GM19452 (cell line): ENCODE data around the gene XPNPEP1.

Experiments
- ATAC-seq: cut with Tn5 transposase; IDR thresholded peaks from one replicate; pipeline ENCODE4 v1.9.1; 2021; ENCODE audit not compliant: unreplicated experiment

The XPNPEP1 gene

GRCh38 chr10:109895095-109895818, 28.1 kb downstream of the XPNPEP1 start:
- no peak for ATAC-seq

GRCh38 chr10:109894516-109894915, 28.8 kb downstream of the XPNPEP1 start:
- no peak for ATAC-seq

GRCh38 chr10:109893386-109893785, 29.9 kb downstream of the XPNPEP1 start:
- no peak for ATAC-seq

GRCh38 chr10:109892931-109893330, 30.4 kb downstream of the XPNPEP1 start:
- no peak for ATAC-seq

- ATAC-seq, result no peak
Observed at GRCh38 chr10:109892117-109892516, 31.2 kb downstream of the XPNPEP1 start.

- ATAC-seq, result no peak
Observed at GRCh38 chr10:109891105-109891504, 32.2 kb downstream of the XPNPEP1 start.

- no peak for ATAC-seq
Observed at GRCh38 chr10:109889867-109890266, 33.4 kb downstream of the XPNPEP1 start.

- ATAC-seq, result no peak
Observed at GRCh38 chr10:109887776-109888175, 35.5 kb downstream of the XPNPEP1 start.

- no peak for ATAC-seq
Observed at GRCh38 chr10:109887243-109887642, 36.1 kb downstream of the XPNPEP1 start.

- no peak for ATAC-seq
Observed at GRCh38 chr10:109886781-109887140, 36.5 kb downstream of the XPNPEP1 start.

GRCh38 chr10:109886037-109886780, 37.1 kb downstream of the XPNPEP1 start:
- ATAC-seq, result no peak

- peak; percentile 64 for ATAC-seq
Observed at GRCh38 chr10:109883859-109884771, 39.2 kb downstream of the XPNPEP1 start.

- ATAC-seq, result no peak
Observed at GRCh38 chr10:109882251-109883057, 40.9 kb downstream of the XPNPEP1 start.

- ATAC-seq, result no peak
Observed at GRCh38 chr10:109881769-109882057, 41.6 kb downstream of the XPNPEP1 start.

- ATAC-seq, result no peak
Observed at GRCh38 chr10:109880886-109881768, 42.2 kb downstream of the XPNPEP1 start.

- no peak for ATAC-seq
Observed at GRCh38 chr10:109877546-109877945, 45.8 kb downstream of the XPNPEP1 start.

GRCh38 chr10:109875828-109876821, 47.2 kb downstream of the XPNPEP1 start:
- no peak for ATAC-seq

- no peak for ATAC-seq
Observed at GRCh38 chr10:109875151-109875568, 48.2 kb downstream of the XPNPEP1 start.

- no peak for ATAC-seq
Observed at GRCh38 chr10:109871476-109871875, 51.8 kb downstream of the XPNPEP1 start.
